HG03045 (cell line): ENCODE data around the gene MDN1.
"Not testable (repeated sequence)": the region's sequence is repeated elsewhere in the genome, so short reads cannot be mapped to it uniquely, and the experiment has no call there.

ENCODE experiments used
- ATAC-seq: cut with Tn5 transposase; IDR thresholded peaks from one replicate; pipeline ENCODE4 v1.9.1; 2021; ENCODE audit warnings: mild to moderate bottlenecking, moderate library complexity; ENCODE audit not compliant: unreplicated experiment

The MDN1 gene

DNA sequence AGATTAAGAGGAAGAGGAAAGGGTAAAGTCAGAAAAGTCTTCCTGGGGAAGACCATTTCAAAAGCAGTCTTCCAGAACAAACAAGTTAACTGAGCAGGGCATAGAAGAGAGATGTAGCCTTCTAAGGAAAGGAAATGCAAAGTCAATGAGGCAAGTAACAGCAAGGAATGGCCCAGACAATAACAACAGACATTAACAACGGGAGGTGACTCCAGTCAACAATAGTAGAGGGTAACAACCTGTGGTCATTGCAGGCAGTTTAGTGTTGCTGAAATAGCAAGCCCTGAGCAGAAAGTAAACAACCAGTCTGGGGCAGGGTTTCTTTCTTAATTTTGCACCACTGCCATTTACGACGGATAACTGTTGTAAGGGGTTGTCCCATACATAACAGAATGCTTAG, 2.1 kb downstream of the MDN1 start:
- ATAC-seq = no peak

- ATAC-seq = not testable (repeated sequence)
Measured at GRCh38 chr6:89813422-89813821, 6.2 kb downstream of the MDN1 start.

DNA sequence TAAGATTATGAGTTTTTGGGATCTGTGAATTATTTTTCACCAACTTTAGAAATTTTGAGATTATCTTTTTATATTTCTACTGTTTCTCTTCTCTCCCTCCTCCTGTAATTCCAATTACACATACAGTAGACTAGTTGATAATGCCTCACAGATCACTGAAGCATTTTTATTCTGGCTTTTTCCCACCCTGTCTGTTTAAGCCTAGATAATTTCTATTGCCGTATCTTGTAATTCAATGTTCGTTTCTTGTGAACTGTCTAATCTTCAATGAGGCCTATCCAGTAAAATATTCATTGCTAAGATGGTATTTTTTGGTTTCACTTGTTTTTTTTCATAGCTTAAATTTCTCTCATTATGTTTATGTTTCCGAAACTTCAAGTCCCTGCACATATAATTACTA, 12.0 kb downstream of the MDN1 start:
- no peak for ATAC-seq

DNA sequence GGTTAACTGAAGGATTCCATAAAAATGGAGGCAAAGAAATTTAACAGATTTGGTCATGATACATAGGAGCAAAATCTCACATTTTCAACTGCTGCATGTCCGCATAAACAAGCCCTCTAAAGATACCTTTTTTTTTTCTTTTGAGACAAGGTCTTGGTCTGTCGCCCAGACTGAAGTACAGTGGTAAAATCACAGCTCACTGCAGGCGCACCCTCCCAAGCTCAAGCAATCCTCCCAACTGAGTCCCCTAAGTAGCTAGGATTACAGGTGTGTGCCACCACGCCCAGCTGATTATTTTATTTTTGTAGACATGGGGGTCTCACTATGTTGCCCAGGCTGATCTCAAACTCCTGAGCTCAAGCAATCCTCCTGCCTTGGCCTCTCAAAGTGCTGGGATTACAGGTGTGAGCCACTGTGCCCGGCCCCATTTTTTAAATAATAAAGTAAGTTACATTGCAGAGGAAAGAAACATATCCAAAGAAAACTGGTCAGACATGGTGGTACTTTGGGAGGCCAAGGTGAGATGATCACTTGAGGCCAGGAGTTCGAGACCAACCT, 13.7 kb downstream of the MDN1 start:
- ATAC-seq = no peak

- ATAC-seq = no peak
Measured at GRCh38 chr6:89803271-89803670, 16.3 kb downstream of the MDN1 start.

GRCh38 chr6:89799756-89800155, 19.8 kb downstream of the MDN1 start:
- no peak for ATAC-seq

DNA sequence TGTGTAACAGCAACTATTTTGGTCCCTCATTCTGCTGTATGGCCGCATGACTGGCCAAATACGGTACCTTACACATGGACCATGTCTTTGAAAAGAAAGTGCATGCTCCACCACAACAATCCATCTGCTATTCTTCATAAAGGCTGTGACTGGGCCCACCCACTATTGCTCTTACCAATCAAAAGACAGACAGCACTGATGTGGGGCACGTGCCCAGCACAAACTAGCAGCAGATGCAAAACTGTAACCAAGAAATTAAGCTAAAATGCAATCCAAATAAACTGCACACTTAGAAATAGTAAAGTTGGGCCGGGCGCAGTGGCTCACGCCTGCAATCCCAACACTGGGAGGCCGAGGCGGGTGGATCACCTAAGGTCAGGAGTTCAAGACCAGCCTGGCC, 20.5 kb downstream of the MDN1 start:
- ATAC-seq = no peak

DNA sequence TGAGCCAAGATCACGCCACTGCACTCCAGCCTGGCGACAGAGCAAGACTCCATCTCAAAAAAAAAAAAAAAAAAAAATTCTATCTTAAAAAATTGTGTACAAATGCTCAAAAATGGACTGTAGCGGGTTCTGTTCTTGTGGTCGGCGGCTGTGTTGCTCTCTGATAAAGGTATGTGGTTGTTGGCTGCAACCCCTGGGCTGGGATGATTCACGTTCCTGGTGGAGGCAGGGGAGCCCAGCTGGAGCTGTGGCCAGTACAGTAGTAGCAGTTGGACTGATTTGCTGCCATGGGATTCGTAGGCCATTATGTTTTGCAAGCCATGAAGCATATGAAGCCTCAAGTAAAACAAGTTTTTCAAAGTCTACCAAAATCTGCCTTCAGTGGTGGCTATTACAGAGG, 22.3 kb downstream of the MDN1 start:
- no peak for ATAC-seq

DNA sequence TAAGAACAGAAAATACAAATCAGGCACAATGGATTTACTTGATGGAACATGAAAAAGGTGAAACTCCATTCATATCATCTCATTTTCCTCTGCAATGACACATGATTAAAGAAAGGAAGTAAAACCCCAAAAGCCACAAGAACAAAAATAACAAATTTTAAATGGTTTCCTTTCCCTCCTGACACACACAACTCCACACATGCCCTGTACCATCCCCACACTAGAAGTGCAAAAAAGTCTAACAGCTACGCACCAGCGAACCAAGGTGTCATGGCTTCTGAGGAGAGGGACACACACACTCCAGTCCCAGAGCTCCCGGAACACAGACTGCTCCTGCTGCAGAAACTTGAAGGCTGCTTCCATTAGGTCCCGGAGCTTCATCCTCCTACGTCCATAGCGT, 25.3 kb downstream of the MDN1 start:
- no peak for ATAC-seq

- no peak for ATAC-seq
Measured at GRCh38 chr6:89793586-89793985, 26.0 kb downstream of the MDN1 start.

GRCh38 chr6:89792881-89793280, 26.7 kb downstream of the MDN1 start:
- ATAC-seq = no peak

GRCh38 chr6:89790403-89790802, 29.2 kb downstream of the MDN1 start:
- ATAC-seq = no peak

DNA sequence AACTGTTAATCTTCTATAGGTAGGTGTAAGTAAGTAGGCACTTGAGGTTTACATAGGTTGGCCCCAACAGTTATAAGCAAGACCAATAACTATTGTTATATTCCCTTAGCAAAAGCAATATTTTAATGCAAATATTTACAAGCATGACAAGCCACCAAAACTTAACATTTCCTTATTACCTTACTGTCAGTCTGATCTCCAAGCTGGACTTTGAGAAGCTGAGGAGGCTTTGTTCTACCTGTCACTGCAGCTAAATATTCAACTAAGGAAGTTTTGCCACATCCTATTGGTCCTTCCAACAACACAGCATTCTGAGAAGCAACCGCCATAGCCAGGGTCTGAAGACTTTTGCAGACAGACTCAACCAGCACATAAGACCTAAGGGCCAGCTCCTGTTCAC, 29.6 kb downstream of the MDN1 start:
- no peak for ATAC-seq

DNA sequence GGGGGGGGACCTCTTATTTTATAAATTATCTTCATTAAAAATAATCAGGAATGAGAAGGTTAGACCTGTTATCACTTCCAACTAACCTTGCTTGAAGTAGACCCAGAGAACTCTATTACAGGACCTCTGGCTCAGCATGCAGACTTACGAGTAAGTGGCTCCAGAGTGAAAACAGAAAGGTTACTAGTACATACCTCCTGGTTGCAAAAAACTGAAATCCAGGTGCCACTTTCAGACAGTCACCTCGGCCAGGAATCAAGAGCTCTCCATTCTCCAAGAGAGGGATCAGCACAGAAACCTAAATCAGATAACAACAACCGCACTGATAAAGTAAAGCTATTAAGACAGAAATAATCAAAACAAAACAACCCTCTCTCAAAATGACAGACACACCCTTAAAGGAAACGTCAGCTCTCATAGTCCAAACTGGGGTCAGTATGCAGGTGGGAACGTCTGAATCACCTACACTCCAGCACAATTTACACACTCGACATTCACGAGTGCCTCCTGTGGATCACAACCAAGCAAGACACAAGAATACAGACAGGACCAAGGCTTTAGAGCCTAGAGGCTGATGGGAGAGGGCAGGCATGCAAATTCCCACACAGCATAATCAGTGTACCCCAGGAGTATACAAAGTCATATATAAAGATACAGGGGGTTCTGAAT, 31.8 kb downstream of the MDN1 start:
- ATAC-seq = no peak

DNA sequence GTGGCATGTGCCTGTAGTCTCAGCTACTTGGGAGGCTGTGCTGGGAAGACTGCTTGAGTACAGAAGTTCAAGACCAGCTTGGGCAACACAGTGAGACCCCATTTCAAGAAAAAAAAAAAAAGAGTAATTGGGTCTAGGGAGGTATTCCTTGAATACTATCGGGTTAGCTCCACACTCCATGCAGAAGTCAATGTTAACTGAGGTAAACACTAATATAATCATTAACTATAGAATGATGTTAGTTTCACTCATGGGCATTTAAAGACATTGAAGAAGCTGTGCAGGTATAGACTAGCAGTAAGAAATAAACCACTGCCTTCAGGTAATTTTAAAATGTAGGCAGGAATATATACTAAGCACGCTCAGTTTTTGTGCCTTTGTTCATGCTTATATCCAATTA, 32.6 kb downstream of the MDN1 start:
- no peak for ATAC-seq

DNA sequence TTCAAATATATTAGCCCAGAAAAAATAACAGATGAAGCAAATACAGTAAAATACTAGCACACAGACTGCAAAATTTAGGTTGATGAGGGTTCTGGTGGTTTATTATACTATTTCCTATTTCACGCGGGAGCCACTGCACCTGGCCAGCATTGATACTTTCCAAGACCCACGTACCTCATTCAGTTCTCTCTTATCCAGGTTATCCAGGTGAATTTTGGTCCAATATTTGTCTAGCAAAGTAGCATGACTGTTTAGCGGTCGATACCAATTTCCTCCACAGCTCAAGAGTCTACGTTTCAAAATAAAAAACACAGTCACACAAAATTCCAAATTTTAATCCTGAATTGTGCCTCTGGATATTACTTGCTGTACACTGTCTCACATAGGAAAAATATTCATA, 34.8 kb downstream of the MDN1 start:
- ATAC-seq = no peak

DNA sequence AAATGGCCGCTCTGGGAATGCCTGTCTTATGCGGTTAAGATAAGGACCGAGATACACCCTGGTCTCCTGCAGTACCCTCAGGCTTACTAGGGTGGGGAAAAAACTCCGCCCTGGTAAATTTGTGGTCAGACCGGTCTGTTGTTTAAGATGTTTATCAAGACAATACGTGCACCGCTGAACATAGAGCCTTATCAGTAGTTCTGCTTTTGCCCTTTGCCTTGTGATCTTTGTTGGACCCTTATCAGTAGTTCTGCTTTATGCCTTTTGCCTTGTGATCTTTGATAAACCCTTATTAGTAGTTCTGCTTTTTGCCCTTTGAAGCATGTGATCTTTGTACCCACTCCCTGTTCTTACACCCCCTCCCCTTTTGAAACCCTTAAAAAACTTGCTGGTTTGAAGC, 36.3 kb downstream of the MDN1 start:
- not testable (repeated sequence) for ATAC-seq

DNA sequence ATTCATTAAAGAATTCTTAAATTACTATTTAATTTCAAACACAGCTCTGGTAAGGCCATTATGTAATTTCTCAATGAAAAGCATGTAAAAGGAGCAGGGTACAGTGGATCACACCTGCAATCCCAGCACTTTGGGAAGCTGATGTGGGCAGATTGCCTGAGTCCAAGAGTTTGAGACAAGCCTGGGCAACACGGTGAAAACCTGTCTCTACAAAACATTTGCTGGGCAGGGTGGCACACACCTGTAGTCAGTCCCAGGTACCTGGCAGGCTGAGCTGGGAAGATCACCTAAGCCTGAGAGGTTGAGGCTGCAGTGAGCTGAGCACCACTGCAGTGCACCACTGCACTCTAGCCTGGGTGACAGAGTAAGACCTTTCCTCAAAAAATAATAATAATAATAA, 37.4 kb downstream of the MDN1 start:
- no peak for ATAC-seq

GRCh38 chr6:89781070-89782034, 38.2 kb downstream of the MDN1 start:
- no peak for ATAC-seq

- no peak for ATAC-seq
Measured at GRCh38 chr6:89777455-89777854, 42.1 kb downstream of the MDN1 start.

GRCh38 chr6:89776583-89777233, 42.9 kb downstream of the MDN1 start:
- no peak for ATAC-seq
